Fibroblast of pulmonary artery (primary cell): ENCODE results near the gene GPR157.

ENCODE experiments used
- DNase-seq: peaks from one replicate; pipeline ENCODE4 v3.0.0-alpha.2; 2010; ENCODE audit warnings: low read depth
- H3K4me3 ChIP-seq: replicated peaks from 2 replicates; pipeline ENCODE4 v1.5.1; 2011; ENCODE audit warnings: low read depth, mild to moderate bottlenecking, control low read depth, low read length, moderate library complexity
- TF ChIP-seq, protein P1 (sequence below): IDR thresholded peaks from 2 replicates; pipeline ENCODE4 v1.5.1; 2011; ENCODE audit warnings: mild to moderate bottlenecking, control low read depth, low read length, inconsistent platforms; ENCODE audit errors: missing control alignments

GPR157 gene

DNA sequence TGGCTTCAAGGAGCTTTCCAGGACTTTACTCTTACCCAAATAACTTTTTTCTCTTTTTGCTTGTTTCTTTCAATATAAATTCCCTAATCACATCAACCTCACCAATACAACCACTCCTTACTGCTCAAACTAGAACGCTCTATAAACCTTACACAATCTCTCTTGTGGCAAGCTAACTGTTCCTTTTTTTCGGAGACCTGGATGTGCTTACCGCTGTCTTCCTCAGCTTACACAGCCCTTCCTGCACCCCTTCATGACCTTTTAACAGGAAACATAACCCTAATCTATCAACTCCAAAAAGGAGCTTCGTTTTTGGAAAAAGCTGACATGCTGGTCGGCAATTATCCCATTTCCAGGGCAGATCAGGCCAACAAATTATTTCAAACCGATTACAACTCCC lies 35.3 kb downstream of the GPR157 start:
- TF ChIP-seq, protein P1, sequence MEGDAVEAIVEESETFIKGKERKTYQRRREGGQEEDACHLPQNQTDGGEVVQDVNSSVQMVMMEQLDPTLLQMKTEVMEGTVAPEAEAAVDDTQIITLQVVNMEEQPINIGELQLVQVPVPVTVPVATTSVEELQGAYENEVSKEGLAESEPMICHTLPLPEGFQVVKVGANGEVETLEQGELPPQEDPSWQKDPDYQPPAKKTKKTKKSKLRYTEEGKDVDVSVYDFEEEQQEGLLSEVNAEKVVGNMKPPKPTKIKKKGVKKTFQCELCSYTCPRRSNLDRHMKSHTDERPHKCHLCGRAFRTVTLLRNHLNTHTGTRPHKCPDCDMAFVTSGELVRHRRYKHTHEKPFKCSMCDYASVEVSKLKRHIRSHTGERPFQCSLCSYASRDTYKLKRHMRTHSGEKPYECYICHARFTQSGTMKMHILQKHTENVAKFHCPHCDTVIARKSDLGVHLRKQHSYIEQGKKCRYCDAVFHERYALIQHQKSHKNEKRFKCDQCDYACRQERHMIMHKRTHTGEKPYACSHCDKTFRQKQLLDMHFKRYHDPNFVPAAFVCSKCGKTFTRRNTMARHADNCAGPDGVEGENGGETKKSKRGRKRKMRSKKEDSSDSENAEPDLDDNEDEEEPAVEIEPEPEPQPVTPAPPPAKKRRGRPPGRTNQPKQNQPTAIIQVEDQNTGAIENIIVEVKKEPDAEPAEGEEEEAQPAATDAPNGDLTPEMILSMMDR, result no peak
- DNase-seq, result no peak
- no peak overlapping the region for H3K4me3 ChIP-seq

DNA sequence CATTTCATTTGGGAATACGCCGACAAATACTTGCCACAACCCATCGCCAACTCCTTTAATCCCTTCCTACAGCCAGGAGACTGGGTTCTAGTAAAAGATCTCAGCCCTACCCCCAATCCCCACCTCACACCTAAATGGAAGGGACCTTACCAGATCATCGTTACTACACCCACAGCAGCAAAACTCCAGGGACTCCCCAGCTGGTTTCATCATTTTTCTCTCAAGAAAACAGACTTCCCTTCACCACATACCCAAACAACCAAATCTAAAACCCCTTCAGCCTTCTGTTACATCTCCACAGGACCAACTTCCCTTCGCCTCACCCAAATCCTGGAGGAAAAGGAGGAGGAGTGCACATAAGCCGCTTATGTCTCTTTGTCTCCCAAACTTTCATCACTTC lies 35.8 kb downstream of the GPR157 start:
- no peak for DNase-seq
- H3K4me3 ChIP-seq, result no peak overlapping the region

DNA sequence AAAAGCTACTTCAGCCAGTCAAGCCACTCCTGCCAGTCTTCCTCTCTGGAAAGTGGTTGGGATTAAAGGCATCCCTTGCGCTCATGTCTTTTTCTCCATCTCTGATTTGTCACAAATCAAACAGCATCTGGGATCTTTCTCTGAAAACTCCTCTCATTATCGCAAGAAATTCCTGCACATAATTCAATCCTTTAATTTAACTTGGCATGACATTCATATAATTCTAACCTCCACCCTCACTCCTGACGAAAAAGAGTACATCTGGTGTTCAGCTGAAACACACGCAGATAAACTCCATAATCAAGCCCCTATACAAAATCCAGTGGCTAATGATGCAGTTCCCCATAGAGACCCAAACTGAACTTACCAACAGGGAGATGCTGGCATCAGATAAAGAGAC lies 40.1 kb downstream of the GPR157 start:
- no peak overlapping the region for H3K4me3 ChIP-seq
- no peak for DNase-seq
- TF ChIP-seq, protein P1, result no peak

More for the DNA sequence above, 35.8 kb downstream of the GPR157 start:
- TF ChIP-seq, protein P1, result no peak

DNA sequence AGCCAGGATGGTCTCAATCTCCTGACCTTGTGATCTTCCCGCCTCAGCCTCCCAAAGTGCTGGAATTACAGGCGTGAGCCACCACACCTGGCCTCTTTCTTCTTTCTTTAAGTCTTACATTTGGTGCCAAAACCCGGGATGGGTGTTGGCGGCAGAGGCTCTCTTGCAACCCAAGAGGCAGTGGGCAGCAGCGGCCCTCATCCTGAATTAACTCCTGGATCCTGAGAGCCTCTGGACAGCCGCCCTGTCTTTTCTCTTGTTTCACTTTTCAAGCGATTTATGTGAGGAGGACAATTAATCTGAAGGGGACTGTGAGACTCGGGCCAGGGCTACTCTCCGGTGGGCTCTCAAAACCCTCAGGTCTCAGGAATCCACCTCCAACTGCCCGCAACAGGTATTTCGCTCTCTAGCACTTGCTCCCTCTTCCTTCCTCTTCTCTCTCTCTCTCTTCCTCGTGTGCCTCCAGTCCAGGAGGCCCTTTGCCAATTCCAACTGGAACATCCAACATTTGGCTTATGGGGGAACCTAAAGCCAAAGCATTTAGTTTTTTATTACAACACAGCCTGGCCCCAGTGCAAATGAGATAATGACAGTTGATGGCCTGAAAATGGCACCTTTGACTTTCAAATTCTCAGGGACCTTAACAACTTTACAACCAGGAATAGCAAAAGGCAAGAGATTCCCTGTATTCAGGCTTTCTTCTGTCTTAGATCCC lies 41.3 kb downstream of the GPR157 start:
- no peak for DNase-seq
- no peak overlapping the region for H3K4me3 ChIP-seq
- TF ChIP-seq, protein P1, result no peak

DNA sequence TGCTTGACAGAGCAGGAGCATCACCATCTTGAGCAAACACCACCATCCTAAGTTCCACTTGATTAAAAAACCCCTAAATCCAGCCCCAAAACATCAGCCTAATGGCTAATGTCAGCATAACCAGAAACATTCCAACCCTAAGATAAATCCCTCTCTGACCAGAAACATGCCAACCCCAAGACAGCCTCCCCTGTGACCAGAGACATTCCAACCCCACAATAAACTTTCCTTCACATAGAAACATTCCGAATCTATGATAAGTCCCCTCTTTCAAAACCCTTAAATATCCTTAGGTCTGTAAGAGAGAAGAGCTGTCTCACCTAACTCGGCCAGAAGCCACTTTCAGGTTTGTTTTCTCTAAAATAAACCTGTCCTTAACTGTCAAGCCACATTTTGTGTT lies 42.1 kb downstream of the GPR157 start:
- DNase-seq, result no peak
- TF ChIP-seq, protein P1, result no peak
- H3K4me3 ChIP-seq, result no peak overlapping the region

DNA sequence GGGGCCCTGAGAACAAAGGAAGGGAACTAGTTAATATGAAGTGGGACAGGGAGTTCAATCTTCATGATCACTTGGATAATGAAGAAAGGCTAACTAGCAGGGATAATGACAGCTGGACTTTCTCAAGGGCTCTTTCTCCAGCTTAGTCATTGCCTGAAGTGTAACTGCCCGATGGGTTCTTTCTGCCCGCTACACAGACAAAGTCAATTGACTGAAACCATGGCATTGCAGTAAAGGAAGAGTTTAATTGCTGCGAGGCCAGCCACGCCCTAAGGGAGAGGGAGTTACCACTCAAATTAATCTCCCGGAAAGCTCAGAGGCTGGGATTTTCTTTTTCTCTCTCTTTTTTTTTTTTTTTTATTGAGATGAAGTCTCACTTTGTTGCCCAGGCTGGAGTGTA lies 42.9 kb downstream of the GPR157 start:
- H3K4me3 ChIP-seq, result no peak overlapping the region
- TF ChIP-seq, protein P1, result no peak
- peak; percentile 43 for DNase-seq
